Measurements from ENCODE around the gene NMD3. TPM values are rescaled to one million over a fixed set of nuclear protein-coding genes. Genes with fewer than 3 reads are reported as not detected.

NMD3 gene
- total and polyA plus RNA-seq, 2 of the 4 experiments (the other 2 are of a cell fraction) = 33.8 to 95.0 TPM

- TF ChIP-seq RCOR1 (IDR thresholded peaks at IDR 0.05; ENCODE audit: insufficient replicate concordance, low read length) = no peak
- TF ChIP-seq ELK1 (IDR thresholded peaks at IDR 0.05; ENCODE audit: borderline replicate concordance, low read depth, low read length) = no peak
- TF ChIP-seq RAD21 (IDR thresholded peaks at IDR 0.05; ENCODE audit: low read length) = no peak
These were observed 49.2 kb upstream of the NMD3 start (continued) for GRCh38 chr3:161171639-161172552.

GRCh38 chr3:161175506-161175905, 45.6 kb upstream of the NMD3 start:
- no peak for ATAC-seq (ENCODE audit: low read depth)
- Histone ChIP-seq H3K36me3 (ENCODE audit: control insufficient read depth, insufficient read depth, low read length) (no peaks in the 10 kb centered on the region), H3K9me3 (ENCODE audit: control insufficient read depth, insufficient read depth, low read length) (no peaks in the 10 kb centered on the region), H3K56ac (ENCODE audit: extremely low read depth, insufficient read depth, low read length) (no peak overlapping the region), H3K27ac (ENCODE audit: insufficient read depth, low read length) (no peak overlapping the region), H2BK120ac (ENCODE audit: low read depth, low read length) (no peak overlapping the region), H3K18ac (ENCODE audit: low read depth, low read length) (no peak overlapping the region), H2BK20ac (ENCODE audit: low read depth, low read length) (no peak overlapping the region), H3K14ac (replicated peaks; ENCODE audit: low read depth, low read length) (no peak overlapping the region), H2AK9ac (replicated peaks; ENCODE audit: low read depth, low read length, poor library complexity) (no peak overlapping the region), H2BK15ac (ENCODE audit: low read depth, low read length) (no peak overlapping the region), H4K8ac (ENCODE audit: low read depth in 2 of 2, low read length in 2 of 2) (no peak overlapping the region), H3K4me2 (ENCODE audit: low read depth, low read length) (no peak overlapping the region), H3K9me1 (ENCODE audit: insufficient read depth, low read length) (no peaks in the 10 kb centered on the region), H3K23ac (ENCODE audit: low read depth, low read length) (no peak overlapping the region), H3K9ac (ENCODE audit: low read depth, low read length) (no peak overlapping the region), H3K4ac (ENCODE audit: low read depth, low read length) (no peak overlapping the region), H2BK5ac (ENCODE audit: low read depth, low read length, poor library complexity, severe bottlenecking) (no peak overlapping the region), H3K4me3 (ENCODE audit: insufficient read depth, low read depth, low read length) (no peak overlapping the region), H4K20me1 (ENCODE audit: insufficient read depth, low read length) (no peaks in the 10 kb centered on the region), H2AK5ac (ENCODE audit: low read depth, low read length) (no peak overlapping the region), H4K91ac (ENCODE audit: insufficient read depth, low read depth, low read length) (no peak overlapping the region), H3K79me1 (ENCODE audit: low read depth in 1 of 2, low read length in 2 of 2) (no peaks in the 10 kb centered on the region), H3K27me3 (ENCODE audit: control insufficient read depth, insufficient read depth, low read length) (no peaks in the 10 kb centered on the region), H3K4me1 (ENCODE audit: control insufficient read depth, insufficient read depth, low read length) (no peaks in the 10 kb centered on the region), H4K5ac (ENCODE audit: low read depth, low read length) (no peak overlapping the region), H2AFZ (replicated peaks; ENCODE audit: low read length, poor library complexity) (no peak overlapping the region)
- ChIA-PET POLR2A (ENCODE audit: unreplicated experiment) (no interaction called here), CTCF (no interaction called here)
- WGBS, 2 experiments (ENCODE audit: extremely low coverage in 2 of 2, insufficient read length in 1 of 2) = no CpG with 5 or more reads among the region's 1 CpG
- TF ChIP-seq BHLHE40 (IDR thresholded peaks at IDR 0.05; ENCODE audit: low read depth, low read length) (no peak), SMC3 (IDR thresholded peaks at IDR 0.05; ENCODE audit: low read depth, low read length) (no peak), NFE2L2 (IDR thresholded peaks at IDR 0.05; ENCODE audit: low read depth, low read length) (no peak), RCOR1 (IDR thresholded peaks at IDR 0.05; ENCODE audit: insufficient replicate concordance, low read length) (no peak), MAZ (IDR thresholded peaks at IDR 0.05; ENCODE audit: borderline replicate concordance, low read depth, low read length) (no peak), CHD1 (IDR thresholded peaks at IDR 0.05; ENCODE audit: low read depth, low read length) (no peak)
- intact Hi-C loops (cut with micrococcal nuclease) = no loop called here
- in situ Hi-C loops (cut with MboI; ENCODE audit: low sequenced_read_pairs) = no loop called here
- dilution Hi-C loops (cut with HindIII; ENCODE audit: low sequenced_read_pairs, unreplicated experiment) = no loop called here
- BruUV-seq (replicated peaks) = no TSS peak
- no peak for DNase-seq
